Parathyroid adenoma (tissue), 2 donors: Measurements from ENCODE around the gene PALLD.

ENCODE experiments used
- H2AFZ ChIP-seq: fragments of 300-600 bp; sonication (generic); one replicate; pipeline ENCODE4 v1.7.0; 2017; ENCODE audit warnings: antibody characterized with exemption, mild to moderate bottlenecking
- H3K27ac ChIP-seq: fragments of 300-600 bp; sonication (generic); one replicate; pipeline ENCODE4 v1.7.0; 2017
- H3K27me3 ChIP-seq: fragments of 300-600 bp; sonication (generic); one replicate; pipeline ENCODE4 v1.7.0; 2017; ENCODE audit warnings: low read length; ENCODE audit not compliant: control insufficient read depth, insufficient read depth
- H3K36me3 ChIP-seq: fragments of 300-600 bp; sonication (generic); one replicate; pipeline ENCODE4 v1.7.0; 2017; ENCODE audit warnings: low read length; ENCODE audit not compliant: control insufficient read depth, insufficient read depth
- H3K4me1 ChIP-seq: fragments of 300-600 bp; sonication (generic); one replicate; pipeline ENCODE4 v1.7.0; 2017; ENCODE audit warnings: control low read depth
- H3K4me2 ChIP-seq: fragments of 300-600 bp; sonication (generic); one replicate; pipeline ENCODE4 v1.7.0; 2017; ENCODE audit warnings: low read length
- H3K4me3 ChIP-seq: fragments of 300-600 bp; sonication (generic); one replicate; pipeline ENCODE4 v1.7.0; 2017; ENCODE audit warnings: low read depth, low read length
- H3K79me2 ChIP-seq: fragments of 300-600 bp; sonication (generic); one replicate; pipeline ENCODE4 v1.7.0; 2017; ENCODE audit warnings: control low read depth
- H3K9ac ChIP-seq: fragments of 300-600 bp; sonication (generic); one replicate; pipeline ENCODE4 v1.7.0; 2017; ENCODE audit warnings: mild to moderate bottlenecking
- H3K9me3 ChIP-seq: fragments of 300-600 bp; sonication (generic); one replicate; pipeline ENCODE4 v1.7.0; 2017; ENCODE audit warnings: low read length; ENCODE audit not compliant: control insufficient read depth
- CTCF ChIP-seq: fragments of 300-600 bp; sonication (generic); IDR thresholded peaks from one replicate; pipeline ENCODE4 v1.7.0; 2017; ENCODE audit warnings: antibody characterized with exemption, mild to moderate bottlenecking
- donor health status: primary hyperparathyroidism.

The PALLD gene

GRCh38 chr4:168854350-168854921, 357.6 kb downstream of the PALLD start:
- Histone ChIP-seq H3K4me3 (no peak overlapping the region), H3K9me3 (no peaks in the 10 kb centered on the region), H3K9ac (no peak overlapping the region), H3K4me2 (no peak overlapping the region), H2AFZ (no peak overlapping the region), H3K4me1 (peaks cover 6% of the 10 kb centered on the region), H3K79me2 (peaks cover 14% of the 10 kb centered on the region), H3K36me3 (no peaks in the 10 kb centered on the region), H3K27me3 (no peaks in the 10 kb centered on the region), H3K27ac (no peak overlapping the region)
- no peak for TF ChIP-seq CTCF

- H3K9me3 ChIP-seq, result no peaks in the 10 kb centered on the region
- peaks cover 12% of the 10 kb centered on the region for H3K79me2 ChIP-seq
- H3K4me1 ChIP-seq, result peaks cover 6% of the 10 kb centered on the region
- no peak overlapping the region for H3K4me2 ChIP-seq
- TF ChIP-seq CTCF, result no peak
- H3K4me3 ChIP-seq, result no peak overlapping the region
- H3K27ac ChIP-seq, result no peak overlapping the region
- no peaks in the 10 kb centered on the region for H3K27me3 ChIP-seq
- H2AFZ ChIP-seq, result no peak overlapping the region
- no peaks in the 10 kb centered on the region for H3K36me3 ChIP-seq
- no peak overlapping the region for H3K9ac ChIP-seq
Measured at GRCh38 chr4:168856312-168856711, 359.5 kb downstream of the PALLD start.

DNA sequence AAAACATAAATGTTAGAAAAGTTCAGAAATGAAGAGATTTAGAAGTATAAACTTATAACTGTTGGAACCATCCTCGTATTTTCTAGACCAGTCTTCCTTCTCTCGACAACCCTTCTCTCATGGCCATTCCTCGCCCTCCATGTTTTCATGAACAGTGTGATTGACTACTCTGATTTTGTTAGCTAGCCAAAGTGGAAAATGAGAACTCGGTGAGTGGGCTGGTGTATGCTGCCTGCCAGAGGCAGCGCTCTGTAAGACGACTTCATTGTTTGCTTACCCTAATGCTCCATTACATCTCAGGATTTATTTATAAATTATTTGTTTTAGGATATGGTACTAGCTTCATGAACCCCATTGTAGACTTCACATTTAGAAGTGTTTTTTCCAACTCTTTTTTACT, 360.2 kb downstream of the PALLD start:
- no peak for TF ChIP-seq CTCF
- Histone ChIP-seq H3K27ac (no peak overlapping the region), H3K36me3 (no peaks in the 10 kb centered on the region), H3K4me3 (no peak overlapping the region), H3K9ac (no peak overlapping the region), H3K79me2 (peaks cover 12% of the 10 kb centered on the region), H2AFZ (no peak overlapping the region), H3K9me3 (no peaks in the 10 kb centered on the region), H3K4me1 (peaks cover 6% of the 10 kb centered on the region), H3K4me2 (no peak overlapping the region), H3K27me3 (no peaks in the 10 kb centered on the region)

- H3K9ac ChIP-seq, result no peak overlapping the region
- no peaks in the 10 kb centered on the region for H3K9me3 ChIP-seq
- peak overlapping the region; percentile 29 for H3K27ac ChIP-seq
- H3K79me2 ChIP-seq, result peaks cover 12% of the 10 kb centered on the region
- no peaks in the 10 kb centered on the region for H3K36me3 ChIP-seq
- H3K27me3 ChIP-seq, result no peaks in the 10 kb centered on the region
- TF ChIP-seq CTCF, result no peak
- H3K4me3 ChIP-seq, result no peak overlapping the region
- H3K4me2 ChIP-seq, result no peak overlapping the region
- H2AFZ ChIP-seq, result no peak overlapping the region
- peaks cover 6% of the 10 kb centered on the region for H3K4me1 ChIP-seq
Measured at GRCh38 chr4:168857546-168858314, 360.9 kb downstream of the PALLD start.

DNA sequence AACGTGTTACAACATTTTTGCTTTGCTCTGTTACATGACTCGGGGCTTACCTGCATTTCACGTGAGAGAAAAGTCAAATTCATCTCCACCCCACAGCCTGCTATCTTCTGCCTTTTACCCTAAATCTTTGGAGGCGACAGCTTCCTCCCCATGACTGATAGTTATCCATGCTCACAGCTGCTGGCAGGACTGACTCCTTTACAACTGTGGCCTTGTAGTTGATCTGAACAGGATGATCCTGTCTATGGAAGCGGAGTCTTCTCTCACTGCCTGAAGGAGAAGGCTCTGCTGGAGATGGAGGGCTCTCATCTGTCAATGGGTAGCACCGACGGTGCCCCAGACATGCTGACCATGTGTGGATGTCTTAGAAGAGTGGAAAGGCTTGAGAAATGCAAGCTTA, 362.2 kb downstream of the PALLD start:
- peaks cover 4% of the 10 kb centered on the region for H3K4me1 ChIP-seq
- no peak overlapping the region for H3K9ac ChIP-seq
- H3K27me3 ChIP-seq, result no peaks in the 10 kb centered on the region
- peaks cover 12% of the 10 kb centered on the region for H3K79me2 ChIP-seq
- no peaks in the 10 kb centered on the region for H3K9me3 ChIP-seq
- H3K27ac ChIP-seq, result no peak overlapping the region
- H2AFZ ChIP-seq, result no peak overlapping the region
- no peak overlapping the region for H3K4me3 ChIP-seq
- H3K36me3 ChIP-seq, result no peaks in the 10 kb centered on the region
- no peak for TF ChIP-seq CTCF
- no peak overlapping the region for H3K4me2 ChIP-seq
